HepG2 (cell line): ENCODE results near the gene RGS14. TPM values are rescaled to one million over a fixed set of nuclear protein-coding genes. Genes with fewer than 3 reads are reported as not detected.
A peak's percentile ranks its signal among the peaks of the same experiment; 100 is the strongest.

ENCODE experiments used
- ATRX ChIP-seq: sonication (generic); formaldehyde crosslinking; IDR thresholded peaks from 2 replicates; pipeline ENCODE4 v1.4.0; 2020; ENCODE audit warnings: missing genetic modification reagents, borderline replicate concordance
- BRF2 ChIP-seq: sonication (generic); formaldehyde crosslinking; IDR thresholded peaks from 2 replicates; pipeline ENCODE4 v1.8.1; 2022; ENCODE audit warnings: mild to moderate bottlenecking, missing genetic modification reagents
- CREBL2 ChIP-seq: sonication (generic); formaldehyde crosslinking; IDR thresholded peaks from 2 replicates; pipeline ENCODE4 v1.8.1; 2023; ENCODE audit warnings: missing genetic modification reagents, mild to moderate bottlenecking, borderline replicate concordance
- EEA1 ChIP-seq: sonication (generic); formaldehyde crosslinking; IDR thresholded peaks from 2 replicates; pipeline ENCODE4 v1.5.1; 2020; ENCODE audit warnings: mild to moderate bottlenecking, missing genetic modification reagents, borderline replicate concordance
- ERF ChIP-seq: IDR thresholded peaks from 2 replicates; pipeline ENCODE4 v1.6.1; 2018; ENCODE audit warnings: missing biosample characterization, missing genetic modification reagents
- GATAD2A ChIP-seq: IDR thresholded peaks from 2 replicates; pipeline ENCODE4 v1.6.1; 2016
- MYPOP ChIP-seq: sonication (generic); formaldehyde crosslinking; IDR thresholded peaks from 2 replicates; pipeline ENCODE4 v1.8.1; 2023; ENCODE audit warnings: mild to moderate bottlenecking, moderate library complexity, missing genetic modification reagents
- PBX3 ChIP-seq: sonication (generic); formaldehyde crosslinking; IDR thresholded peaks from 2 replicates; pipeline ENCODE4 v1.8.1; 2023; ENCODE audit warnings: missing genetic modification reagents, inconsistent platforms, borderline replicate concordance
- SATB2 ChIP-seq: sonication (generic); formaldehyde crosslinking; IDR thresholded peaks from 2 replicates; pipeline ENCODE4 v1.5.0; 2020; ENCODE audit warnings: missing genetic modification reagents
- SRY ChIP-seq: sonication (generic); formaldehyde crosslinking; IDR thresholded peaks from 2 replicates; pipeline ENCODE4 v1.8.0; 2022; ENCODE audit warnings: mild to moderate bottlenecking, missing genetic modification reagents
- U2AF1 ChIP-seq: fragments of 200-400 bp; formaldehyde crosslinking; optimal IDR thresholded peaks from 2 replicates; pipeline ENCODE3; 2017; ENCODE audit warnings: mild to moderate bottlenecking, low read depth, low read length
- UBTF ChIP-seq: sonication (generic); formaldehyde crosslinking; IDR thresholded peaks from 2 replicates; pipeline ENCODE4 v1.4.0; 2020; ENCODE audit warnings: mild to moderate bottlenecking, missing genetic modification reagents
- ZBED4 ChIP-seq: sonication (generic); formaldehyde crosslinking; IDR thresholded peaks from 2 replicates; pipeline ENCODE4 v1.4.0; 2020; ENCODE audit warnings: missing genetic modification reagents, borderline replicate concordance
- ZBTB7A ChIP-seq: sonication (generic); formaldehyde crosslinking; IDR thresholded peaks from 2 replicates; pipeline ENCODE4 v1.8.0; 2022; ENCODE audit warnings: mild to moderate bottlenecking, missing genetic modification reagents
- ZNF280B ChIP-seq: sonication (generic); formaldehyde crosslinking; IDR thresholded peaks from 2 replicates; pipeline ENCODE4 v1.5.0; 2020; ENCODE audit warnings: missing genetic modification reagents, mild to moderate bottlenecking, borderline replicate concordance
- ZNF317 ChIP-seq: sonication (generic); formaldehyde crosslinking; IDR thresholded peaks from 2 replicates; pipeline ENCODE4 v1.5.0; 2020; ENCODE audit warnings: mild to moderate bottlenecking, missing genetic modification reagents
- ZNF678 ChIP-seq: sonication (generic); formaldehyde crosslinking; IDR thresholded peaks from 2 replicates; pipeline ENCODE4 v1.4.0; 2020; ENCODE audit warnings: mild to moderate bottlenecking, missing genetic modification reagents
- polyA plus RNA-seq, 8 experiments: library from polyadenylated mRNA; depleted of rRNA in 3 of 8; stranded (reverse) in 7 of 8; unstranded in 1 of 8; fragments of >200 nt; fragmentation: Illumina TruSeq in 4 of 8; extraction: Trizol in 4 of 8; gene quantifications; 2 replicates each; pipeline versions ENCODE4 v1.2.1 to v1.2.3, GENCODE V29; 2011 to 2016; ENCODE audit warnings: low read depth in 4 of 8, missing spikeins in 1 of 8, mixed read lengths in 1 of 8; ENCODE audit not compliant: insufficient read depth in 1 of 8
- total RNA-seq, 5 experiments: library from RNA; depleted of rRNA; stranded (reverse); fragments of >200 nt; fragmentation: Illumina TruSeq; extraction: Trizol; gene quantifications; 2 replicates each; pipeline ENCODE4 v1.2.3, GENCODE V29; 2016; ENCODE audit warnings: low read depth in 1 of 5

The RGS14 gene
- total and polyA plus RNA-seq, 2 of the 13 experiments (the other 11 are each of a cell fraction or from before 2014, with no cell fraction given), result 11.1 to 17.2 TPM

GRCh38 chr5:177403792-177404640 is 46.3 kb downstream of the RGS14 start (continued):
- TF ChIP-seq SATB2 (CRISPR knock-in tag) (no peak), PBX3 (no peak), ATRX (no peak), ZNF280B (no peak), ZBTB7A (CRISPR knock-in tag) (no peak), UBTF (CRISPR knock-in tag) (peak; percentile 69), ZNF317 (CRISPR knock-in tag) (no peak), EEA1 (CRISPR knock-in tag) (no peak), ZBED4 (CRISPR knock-in tag) (no peak), GATAD2A (CRISPR knock-in tag) (no peak; the same call in 1 of the 2 replicates), CREBL2 (CRISPR knock-in tag) (no peak), ERF (CRISPR knock-in tag) (peak; percentile 34; the same call in 1 of the 2 replicates), SRY (CRISPR knock-in tag) (no peak), ZNF678 (CRISPR knock-in tag) (no peak), BRF2 (CRISPR knock-in tag) (no peak), U2AF1 (no peak), MYPOP (CRISPR knock-in tag) (peak; percentile 99)
